ENCODE results near the gene FREM2. TPM values are rescaled to one million over a fixed set of nuclear protein-coding genes. Genes with fewer than 3 reads are reported as not detected.

Gene FREM2
- total RNA-seq, 1 experiment from 2014 or later: 42.6 TPM

DNA sequence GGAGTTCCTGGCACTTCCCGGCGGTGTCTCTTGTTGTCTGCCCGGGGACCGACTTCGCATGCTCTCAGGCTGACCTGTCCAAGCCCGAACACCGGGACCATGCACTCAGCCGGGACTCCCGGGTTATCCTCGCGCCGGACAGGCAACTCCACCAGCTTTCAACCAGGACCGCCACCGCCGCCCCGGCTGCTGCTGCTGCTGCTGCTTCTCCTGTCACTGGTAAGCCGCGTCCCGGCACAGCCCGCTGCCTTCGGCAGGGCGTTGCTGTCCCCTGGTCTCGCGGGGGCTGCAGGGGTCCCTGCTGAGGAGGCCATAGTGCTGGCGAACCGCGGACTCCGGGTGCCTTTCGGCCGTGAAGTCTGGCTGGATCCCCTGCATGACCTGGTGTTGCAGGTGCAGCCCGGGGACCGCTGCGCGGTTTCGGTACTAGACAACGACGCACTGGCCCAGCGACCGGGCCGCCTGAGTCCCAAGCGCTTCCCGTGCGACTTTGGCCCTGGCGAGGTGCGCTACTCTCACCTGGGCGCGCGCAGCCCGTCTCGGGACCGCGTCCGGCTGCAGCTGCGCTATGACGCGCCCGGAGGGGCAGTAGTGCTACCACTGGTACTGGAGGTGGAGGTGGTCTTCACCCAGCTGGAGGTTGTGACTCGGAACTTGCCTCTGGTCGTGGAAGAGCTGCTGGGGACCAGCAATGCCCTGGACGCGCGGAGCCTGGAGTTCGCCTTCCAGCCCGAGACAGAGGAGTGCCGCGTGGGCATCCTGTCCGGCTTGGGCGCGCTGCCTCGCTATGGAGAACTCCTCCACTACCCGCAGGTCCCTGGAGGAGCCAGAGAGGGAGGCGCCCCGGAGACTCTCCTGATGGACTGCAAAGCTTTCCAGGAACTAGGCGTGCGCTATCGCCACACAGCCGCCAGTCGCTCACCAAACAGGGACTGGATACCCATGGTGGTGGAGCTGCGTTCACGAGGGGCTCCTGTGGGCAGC lies 661 bp downstream of the FREM2 start:
- ChIA-PET CTCF (interaction anchor here (1.0 to 2.5 kb wide), 7 partner anchors 8 to 185 kb away, joined by 3 to 20 read pairs (median 4); no protein-coding TSS in a partner anchor), POLR2A (interaction anchor here (1.0 to 1.7 kb wide), 2 partner anchors 10 to 338 kb away, joined by 3 to 5 read pairs; partner anchors contain the start of gene UFM1)
- H3K27me3 ChIP-seq (replicated peaks; ENCODE audit: control insufficient read depth, insufficient read depth, low read length): no peaks in the 10 kb centered on the region
- H3K4me1 Mint-ChIP-seq (ENCODE audit: low read depth, unreplicated experiment): peaks cover 6% of the 10 kb centered on the region
- no peaks in the 10 kb centered on the region for H3K9me3 Mint-ChIP-seq (ENCODE audit: unreplicated experiment)
- peak in 1 of 2 experiments; percentile 53 for DNase-seq
- H3K9me3 ChIP-seq: no peaks in the 10 kb centered on the region
- H3K36me3 Mint-ChIP-seq (ENCODE audit: insufficient read depth, unreplicated experiment): peaks cover 58% of the 10 kb centered on the region
- H3K36me3 ChIP-seq (ENCODE audit: control insufficient read depth, insufficient read depth, low read length): no peaks in the 10 kb centered on the region; the same call in 1 of the 2 replicates
- H3K27me3 Mint-ChIP-seq (ENCODE audit: insufficient read depth, unreplicated experiment): no peaks in the 10 kb centered on the region
- H3K27ac Mint-ChIP-seq (ENCODE audit: unreplicated experiment): peak overlapping the region; percentile 50
- BruUV-seq (replicated peaks): no TSS peak
- H3K4me3 ChIP-seq (ENCODE audit: low read depth, low read length): peak overlapping the region; percentile 82
- TF ChIP-seq, protein P1, sequence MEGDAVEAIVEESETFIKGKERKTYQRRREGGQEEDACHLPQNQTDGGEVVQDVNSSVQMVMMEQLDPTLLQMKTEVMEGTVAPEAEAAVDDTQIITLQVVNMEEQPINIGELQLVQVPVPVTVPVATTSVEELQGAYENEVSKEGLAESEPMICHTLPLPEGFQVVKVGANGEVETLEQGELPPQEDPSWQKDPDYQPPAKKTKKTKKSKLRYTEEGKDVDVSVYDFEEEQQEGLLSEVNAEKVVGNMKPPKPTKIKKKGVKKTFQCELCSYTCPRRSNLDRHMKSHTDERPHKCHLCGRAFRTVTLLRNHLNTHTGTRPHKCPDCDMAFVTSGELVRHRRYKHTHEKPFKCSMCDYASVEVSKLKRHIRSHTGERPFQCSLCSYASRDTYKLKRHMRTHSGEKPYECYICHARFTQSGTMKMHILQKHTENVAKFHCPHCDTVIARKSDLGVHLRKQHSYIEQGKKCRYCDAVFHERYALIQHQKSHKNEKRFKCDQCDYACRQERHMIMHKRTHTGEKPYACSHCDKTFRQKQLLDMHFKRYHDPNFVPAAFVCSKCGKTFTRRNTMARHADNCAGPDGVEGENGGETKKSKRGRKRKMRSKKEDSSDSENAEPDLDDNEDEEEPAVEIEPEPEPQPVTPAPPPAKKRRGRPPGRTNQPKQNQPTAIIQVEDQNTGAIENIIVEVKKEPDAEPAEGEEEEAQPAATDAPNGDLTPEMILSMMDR (IDR thresholded peaks at IDR 0.05; ENCODE audit: insufficient read depth in 1 of 2, low read depth in 1 of 2, low read length in 1 of 2, severe bottlenecking in 1 of 2, unreplicated experiment in 1 of 2): no peak
- H3K4me1 ChIP-seq: peaks cover 25% of the 10 kb centered on the region
- intact Hi-C loops (cut with micrococcal nuclease; ENCODE audit: unreplicated experiment): loop anchor here (5.0 kb wide), 3 partner anchors 165 to 335 kb away; no protein-coding TSS in a partner anchor
- peak overlapping the region; percentile 92 for H3K4me3 Mint-ChIP-seq (ENCODE audit: unreplicated experiment)

DNA sequence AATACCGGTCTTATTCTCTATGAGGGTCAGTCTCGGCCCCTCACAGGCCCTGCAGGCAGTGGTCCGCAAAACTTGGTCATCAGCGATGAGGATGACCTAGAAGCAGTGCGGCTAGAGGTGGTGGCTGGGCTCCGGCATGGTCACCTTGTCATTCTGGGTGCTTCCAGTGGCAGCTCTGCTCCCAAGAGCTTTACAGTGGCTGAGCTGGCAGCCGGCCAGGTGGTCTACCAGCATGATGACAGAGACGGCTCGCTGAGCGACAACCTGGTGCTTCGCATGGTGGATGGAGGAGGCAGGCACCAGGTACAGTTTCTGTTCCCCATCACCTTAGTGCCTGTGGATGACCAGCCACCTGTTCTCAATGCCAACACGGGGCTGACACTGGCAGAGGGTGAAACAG lies 1.8 kb downstream of the FREM2 start:
- no peak overlapping the region; the same call in 1 of the 2 replicates for H3K4me3 ChIP-seq (ENCODE audit: low read depth, low read length)
- H3K4me3 Mint-ChIP-seq (ENCODE audit: unreplicated experiment): peak overlapping the region; percentile 92
- no peaks in the 10 kb centered on the region; the same call in 1 of the 2 replicates for H3K36me3 ChIP-seq (ENCODE audit: control insufficient read depth, insufficient read depth, low read length)
- peaks cover 8% of the 10 kb centered on the region for H3K4me1 Mint-ChIP-seq (ENCODE audit: low read depth, unreplicated experiment)
- peaks cover 22% of the 10 kb centered on the region for H3K4me1 ChIP-seq
- ChIA-PET POLR2A (no interaction called here), CTCF (no interaction called here)
- H3K27ac Mint-ChIP-seq (ENCODE audit: unreplicated experiment): no peak overlapping the region
- TF ChIP-seq, protein P1 (IDR thresholded peaks at IDR 0.05; ENCODE audit: insufficient read depth in 1 of 2, low read depth in 1 of 2, low read length in 1 of 2, severe bottlenecking in 1 of 2, unreplicated experiment in 1 of 2): no peak
- H3K9me3 ChIP-seq: no peaks in the 10 kb centered on the region
- no peaks in the 10 kb centered on the region for H3K27me3 Mint-ChIP-seq (ENCODE audit: insufficient read depth, unreplicated experiment)
- no peaks in the 10 kb centered on the region for H3K9me3 Mint-ChIP-seq (ENCODE audit: unreplicated experiment)
- no peaks in the 10 kb centered on the region for H3K27me3 ChIP-seq (replicated peaks; ENCODE audit: control insufficient read depth, insufficient read depth, low read length)
- no peak for DNase-seq
- BruUV-seq (replicated peaks): no TSS peak
- H3K36me3 Mint-ChIP-seq (ENCODE audit: insufficient read depth, unreplicated experiment): peaks cover 59% of the 10 kb centered on the region
- intact Hi-C loops (cut with micrococcal nuclease; ENCODE audit: unreplicated experiment): loop anchor here (5.0 kb wide), 3 partner anchors 164 to 334 kb away; no protein-coding TSS in a partner anchor

GRCh38 chr13:38690231-38690630 lies 3.4 kb downstream of the FREM2 start:
- no peaks in the 10 kb centered on the region; the same call in 1 of the 2 replicates for H3K36me3 ChIP-seq (ENCODE audit: control insufficient read depth, insufficient read depth, low read length)
- H3K36me3 Mint-ChIP-seq (ENCODE audit: insufficient read depth, unreplicated experiment): peaks cover 65% of the 10 kb centered on the region
- no peaks in the 10 kb centered on the region for H3K27me3 ChIP-seq (replicated peaks; ENCODE audit: control insufficient read depth, insufficient read depth, low read length)
- no peaks in the 10 kb centered on the region for H3K27me3 Mint-ChIP-seq (ENCODE audit: insufficient read depth, unreplicated experiment)
- H3K27ac Mint-ChIP-seq (ENCODE audit: unreplicated experiment): no peak overlapping the region
- no peaks in the 10 kb centered on the region for H3K9me3 ChIP-seq
- DNase-seq: no peak
- ChIA-PET POLR2A (no interaction called here), CTCF (no interaction called here)
- peaks cover 13% of the 10 kb centered on the region for H3K4me1 ChIP-seq
- no TSS peak for BruUV-seq (replicated peaks)
- H3K4me1 Mint-ChIP-seq (ENCODE audit: low read depth, unreplicated experiment): peaks cover 15% of the 10 kb centered on the region
- H3K9me3 Mint-ChIP-seq (ENCODE audit: unreplicated experiment): no peaks in the 10 kb centered on the region
- TF ChIP-seq, protein P1 (IDR thresholded peaks at IDR 0.05; ENCODE audit: insufficient read depth in 1 of 2, low read depth in 1 of 2, low read length in 1 of 2, severe bottlenecking in 1 of 2, unreplicated experiment in 1 of 2): no peak
- intact Hi-C loops (cut with micrococcal nuclease; ENCODE audit: unreplicated experiment): no loop called here
- H3K4me3 Mint-ChIP-seq (ENCODE audit: unreplicated experiment): no peak overlapping the region
- no peak overlapping the region for H3K4me3 ChIP-seq (ENCODE audit: low read depth, low read length)

Data from Caco-2 (cell line).